ENCODE results near the gene OR13C8. TPM values are rescaled to one million over a fixed set of nuclear protein-coding genes. Genes with fewer than 3 reads are reported as not detected.

Gene OR13C8
- total RNA-seq, 2 donors from 2014 or later = not detected

DNA sequence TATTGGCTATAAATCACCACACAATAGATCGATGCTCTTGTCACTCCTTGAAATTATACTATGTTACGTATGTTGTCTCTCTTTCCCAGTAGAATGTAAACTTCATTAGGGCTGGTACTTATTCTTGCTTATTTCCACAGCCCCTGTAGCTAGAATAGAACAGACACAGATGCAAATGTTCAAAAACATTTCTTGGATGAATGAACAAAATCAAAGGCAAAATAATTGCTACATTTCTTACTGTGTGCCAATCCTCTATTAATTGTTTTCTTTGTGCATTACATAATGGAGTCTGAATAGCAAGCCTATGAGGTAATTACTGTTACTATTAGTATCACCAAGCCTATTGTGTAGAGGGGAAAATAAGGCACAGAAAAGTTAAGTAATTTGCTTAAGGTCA, 37.2 kb downstream of the OR13C8 start:
- intact Hi-C loops (cut with DNase I) = no loop called here
- no peak for DNase-seq (ENCODE audit: low spot score)

DNA sequence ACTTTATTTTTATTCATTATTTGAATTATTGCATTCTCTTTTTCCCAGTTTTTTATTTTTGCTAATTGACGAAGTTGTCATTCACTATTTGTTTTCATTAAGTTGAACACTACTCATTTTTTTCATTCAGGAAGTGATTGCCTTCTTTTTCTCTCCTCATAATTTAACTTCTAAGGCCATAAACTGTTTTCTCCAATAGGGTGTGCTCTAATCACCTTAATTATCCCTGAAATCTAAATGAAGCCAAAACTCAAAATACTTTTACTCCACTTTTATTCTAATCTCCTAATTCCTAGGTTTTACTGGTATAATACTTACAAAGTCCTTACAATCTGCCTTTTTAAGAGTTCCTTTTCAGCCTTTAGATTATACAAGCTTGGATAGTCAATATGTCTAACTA, 39.4 kb downstream of the OR13C8 start:
- intact Hi-C loops (cut with DNase I) = no loop called here
- no peak for DNase-seq (ENCODE audit: low spot score)

DNA sequence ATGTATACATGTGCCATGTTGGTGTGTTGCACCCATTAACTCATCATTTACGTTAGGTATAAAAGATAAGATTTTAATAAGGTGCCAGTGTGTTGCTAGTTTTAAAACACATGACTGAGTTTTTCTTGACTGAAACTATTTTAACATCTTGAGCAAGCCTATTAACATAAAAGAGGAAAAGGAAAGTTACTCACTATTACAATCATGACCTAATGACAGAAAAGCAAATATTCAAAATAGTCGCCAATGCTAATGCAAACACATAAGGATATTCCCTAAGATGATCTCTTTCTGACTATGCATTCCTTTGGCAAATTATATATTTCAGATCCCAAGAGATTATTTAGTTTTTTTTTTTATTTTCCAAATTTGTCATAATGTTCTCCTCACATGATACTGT, 42.2 kb downstream of the OR13C8 start:
- intact Hi-C loops (cut with DNase I) = no loop called here
- DNase-seq (ENCODE audit: low spot score) = no peak

DNA sequence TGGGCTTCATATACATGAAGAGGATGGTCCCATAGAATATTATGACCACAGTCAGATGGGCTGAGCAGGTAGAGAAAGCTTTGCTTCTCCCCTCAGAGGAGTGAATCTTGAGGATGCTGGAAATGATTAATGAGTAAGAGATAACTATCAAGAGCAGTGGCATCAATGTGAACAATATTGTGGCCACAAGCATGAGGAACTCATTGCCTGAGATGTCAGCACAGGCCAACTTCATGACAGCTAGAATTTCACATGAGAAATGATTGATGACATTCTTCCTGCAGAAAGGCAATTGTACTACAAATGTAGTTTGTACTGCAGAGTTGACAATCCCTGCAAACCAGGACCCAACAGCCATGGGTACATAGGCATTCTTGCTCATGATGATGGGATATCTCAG, 48.5 kb downstream of the OR13C8 start:
- DNase-seq (ENCODE audit: low spot score) = no peak
- intact Hi-C loops (cut with DNase I) = no loop called here

DNA sequence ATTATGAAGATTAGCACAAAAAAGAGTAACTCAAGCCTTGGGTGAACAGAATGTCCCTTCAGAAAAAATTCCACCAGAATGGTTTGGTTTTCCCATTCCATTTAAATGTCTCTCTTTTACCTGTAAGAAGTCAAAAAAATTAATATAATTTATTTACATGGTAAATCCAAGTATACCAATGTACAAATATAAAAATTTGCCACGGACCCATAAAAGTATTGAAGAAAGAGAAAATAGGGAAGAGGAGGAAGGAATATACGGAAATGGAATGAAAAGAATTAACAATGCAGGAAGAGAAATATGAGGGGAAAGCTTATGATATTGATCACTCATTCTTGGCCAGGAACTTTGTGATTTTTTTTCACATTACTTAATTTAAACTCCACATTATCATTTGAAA, 49.1 kb downstream of the OR13C8 start, which contains the start of gene OR13C9:
OR13C9 (minus strand) TSS at position 101 of the 400 bp plus-strand sequence; CDS start at position 101, 0 bp downstream.
- DNase-seq (ENCODE audit: low spot score) = no peak
- intact Hi-C loops (cut with DNase I) = no loop called here

Other genes with a start within 250 kb of the OR13C8 start
- gene OR13F1, start 64.9 kb upstream of the OR13C8 start, total RNA-seq = not detected
- not detected for gene OR13C4, start 42.0 kb upstream of the OR13C8 start, total RNA-seq
- gene OR13C3, start 32.3 kb upstream of the OR13C8 start, total RNA-seq = not detected
- not detected for gene OR13C5, start 30.2 kb downstream of the OR13C8 start, total RNA-seq
- gene OR13C2, start 36.5 kb downstream of the OR13C8 start, total RNA-seq = not detected
- not detected for gene OR13C9, start 49.0 kb downstream of the OR13C8 start, total RNA-seq
- not detected for gene OR13D1, start 125.3 kb downstream of the OR13C8 start, total RNA-seq
- gene NIPSNAP3A, start 178.5 kb downstream of the OR13C8 start, total RNA-seq = 10 to 100 TPM; 28.2 to 28.3 TPM
- gene NIPSNAP3B, start 195.0 kb downstream of the OR13C8 start, total RNA-seq = 1 to 10 TPM; 4.3 to 6.2 TPM